DMS79 (cell line): Measurements from ENCODE around the gene SCEL.

Experiments used
- DNase-seq: peaks from one replicate; lab custom pipeline; 2025; lab: John Stamatoyannopoulos, UW

The SCEL gene

DNA sequence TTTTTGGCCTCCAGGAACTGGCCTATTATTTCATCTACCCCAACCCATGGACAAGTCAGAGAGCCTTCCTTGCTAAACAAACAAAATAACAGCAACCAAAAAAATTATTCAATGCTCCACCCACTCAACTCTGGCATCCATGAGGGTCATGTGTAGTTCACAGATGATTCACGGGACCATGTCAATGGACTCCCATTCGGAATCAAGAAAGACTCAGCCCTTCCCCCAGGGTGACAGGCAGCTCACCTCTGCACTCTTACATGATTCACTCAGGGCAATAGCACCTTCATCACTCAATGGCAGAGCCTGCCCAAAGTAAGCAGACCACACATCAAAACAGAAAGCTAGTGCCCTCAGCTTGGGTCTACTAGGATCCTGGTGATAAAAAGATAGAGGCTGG, 14.3 kb upstream of the SCEL start:
- no peak for DNase-seq

DNA sequence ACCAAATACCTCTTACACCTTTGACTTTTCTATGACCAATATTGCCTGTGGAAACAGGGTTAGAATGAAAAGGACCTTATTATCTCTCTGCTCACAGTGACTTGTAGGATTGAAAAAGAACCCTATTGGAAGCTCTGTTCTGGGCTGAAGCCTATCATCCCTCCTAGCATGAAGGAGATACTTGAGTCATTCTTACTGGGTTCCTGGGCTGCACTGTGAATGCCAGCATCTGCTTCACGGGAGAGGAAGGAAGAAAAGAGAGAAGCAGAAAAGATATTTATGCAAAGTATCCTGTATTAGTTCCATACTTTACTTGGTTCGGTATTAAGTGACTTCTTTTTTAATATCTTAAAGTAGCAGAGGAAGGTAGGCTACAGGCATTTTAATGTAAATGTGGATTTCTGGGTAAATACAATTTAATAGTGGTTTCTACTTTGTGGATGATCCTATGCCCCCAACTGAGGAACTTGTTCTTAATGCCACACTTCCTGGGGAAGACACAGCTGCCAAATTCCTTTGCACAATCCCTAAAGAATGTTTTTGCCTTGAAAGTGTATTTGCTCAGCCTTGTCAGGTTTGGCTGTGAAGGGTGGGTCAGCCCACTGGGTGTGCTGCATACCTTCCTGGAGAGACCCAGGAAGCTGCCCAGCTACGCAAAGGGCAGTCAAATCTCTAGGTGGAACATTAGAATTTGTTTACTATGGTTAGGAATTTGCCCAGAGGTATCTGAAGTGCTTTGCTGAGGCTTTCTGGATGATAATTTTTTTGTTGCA, 13.7 kb upstream of the SCEL start:
- no peak for DNase-seq

DNA sequence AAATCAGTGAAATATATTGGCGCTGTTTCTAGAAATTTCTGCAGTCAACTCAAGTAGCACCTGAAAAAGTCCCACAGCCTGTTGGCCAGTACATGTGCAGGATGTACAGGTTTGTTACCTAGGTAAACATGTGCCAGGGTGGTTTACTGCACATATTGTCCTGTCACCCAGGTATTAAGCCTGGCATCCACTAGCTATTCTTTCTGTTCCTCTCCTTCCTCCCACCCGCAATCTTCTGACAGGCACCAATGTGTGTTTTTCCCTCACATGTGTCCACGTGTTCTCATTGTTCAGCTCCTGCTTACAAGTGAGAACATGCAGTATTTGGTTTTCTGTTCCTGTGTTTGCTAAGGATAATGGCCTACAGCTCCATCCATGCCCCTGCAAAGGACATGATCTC, 13.1 kb upstream of the SCEL start:
- DNase-seq: no peak

DNA sequence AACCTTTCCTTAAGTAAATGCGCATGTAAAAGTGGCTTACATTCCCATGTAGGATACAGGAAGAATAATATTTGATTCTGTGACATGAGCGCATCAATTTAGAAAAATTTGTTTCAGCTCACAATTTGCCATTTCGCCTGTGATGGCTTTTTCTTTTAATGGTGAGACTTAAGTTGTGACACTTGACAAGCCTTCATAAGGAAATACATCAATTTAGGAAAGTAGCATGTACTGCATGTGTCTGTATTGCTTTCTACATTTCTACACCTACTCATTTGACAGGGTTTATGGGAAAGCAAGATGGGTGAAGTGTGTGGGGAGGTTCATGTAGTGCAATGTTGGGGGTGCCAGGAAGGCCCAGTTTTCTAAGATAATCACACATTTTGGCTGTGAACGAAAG, 12.1 kb upstream of the SCEL start:
- no peak for DNase-seq

DNA sequence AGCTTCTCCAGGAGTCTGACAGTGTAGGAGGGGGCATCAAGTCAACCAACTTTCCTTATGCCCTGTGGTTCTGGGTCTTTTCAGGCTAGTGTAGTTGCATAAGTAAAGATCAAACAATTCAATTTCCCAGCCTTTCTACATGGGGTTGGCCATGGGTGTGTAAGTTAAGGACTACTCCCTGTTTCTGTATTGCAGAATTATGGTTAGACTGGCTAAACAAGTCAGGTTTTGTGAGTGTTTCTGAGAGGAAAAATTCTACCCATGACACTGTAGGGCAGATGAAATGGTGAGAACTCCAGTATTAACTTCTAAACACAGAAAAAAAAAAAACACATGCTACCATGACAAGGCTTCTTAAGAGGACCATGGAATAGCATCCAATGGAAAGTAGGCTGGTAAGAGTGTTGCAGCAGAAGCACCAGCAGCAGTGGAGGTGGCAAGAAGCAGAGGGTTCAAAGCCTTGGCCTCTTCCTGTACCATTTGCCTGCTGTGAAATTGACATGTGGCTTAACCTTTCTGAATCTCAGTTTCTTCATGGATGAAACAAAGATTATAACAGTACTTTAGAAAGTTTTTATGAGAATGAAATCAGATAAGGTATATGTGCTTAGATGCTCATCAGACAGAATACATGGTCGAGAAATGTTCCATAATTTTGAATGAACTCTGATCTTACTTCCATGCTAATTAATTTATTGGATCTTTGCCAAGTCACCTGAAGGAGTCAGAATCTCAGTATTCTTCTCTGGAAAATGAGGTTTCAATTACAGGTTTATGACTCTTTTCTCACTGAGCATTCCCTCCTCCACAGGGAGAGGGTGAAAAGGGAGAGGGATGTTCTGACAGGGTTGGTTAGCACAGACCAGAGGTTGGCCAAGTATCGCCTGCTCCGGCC, 11.4 kb upstream of the SCEL start:
- no peak for DNase-seq

DNA sequence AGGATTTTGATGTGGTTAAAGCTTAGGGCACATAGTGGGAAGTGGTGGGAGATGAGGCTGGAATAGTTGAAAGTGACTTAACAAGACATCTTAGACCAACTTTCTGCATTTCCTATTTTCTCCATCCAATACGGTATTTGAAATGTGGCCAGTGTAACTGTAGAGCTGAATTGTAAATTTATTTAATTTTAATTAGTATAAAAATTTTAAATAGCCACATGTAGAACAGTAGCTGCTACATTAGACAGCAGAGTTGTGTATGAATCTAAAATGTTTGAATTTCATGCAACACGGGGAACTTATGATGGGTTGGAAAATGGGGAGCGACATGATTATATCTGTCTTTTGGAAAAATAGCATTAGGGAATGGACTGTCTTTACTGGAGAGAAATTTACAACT, 7.1 kb upstream of the SCEL start:
- no peak for DNase-seq

DNA sequence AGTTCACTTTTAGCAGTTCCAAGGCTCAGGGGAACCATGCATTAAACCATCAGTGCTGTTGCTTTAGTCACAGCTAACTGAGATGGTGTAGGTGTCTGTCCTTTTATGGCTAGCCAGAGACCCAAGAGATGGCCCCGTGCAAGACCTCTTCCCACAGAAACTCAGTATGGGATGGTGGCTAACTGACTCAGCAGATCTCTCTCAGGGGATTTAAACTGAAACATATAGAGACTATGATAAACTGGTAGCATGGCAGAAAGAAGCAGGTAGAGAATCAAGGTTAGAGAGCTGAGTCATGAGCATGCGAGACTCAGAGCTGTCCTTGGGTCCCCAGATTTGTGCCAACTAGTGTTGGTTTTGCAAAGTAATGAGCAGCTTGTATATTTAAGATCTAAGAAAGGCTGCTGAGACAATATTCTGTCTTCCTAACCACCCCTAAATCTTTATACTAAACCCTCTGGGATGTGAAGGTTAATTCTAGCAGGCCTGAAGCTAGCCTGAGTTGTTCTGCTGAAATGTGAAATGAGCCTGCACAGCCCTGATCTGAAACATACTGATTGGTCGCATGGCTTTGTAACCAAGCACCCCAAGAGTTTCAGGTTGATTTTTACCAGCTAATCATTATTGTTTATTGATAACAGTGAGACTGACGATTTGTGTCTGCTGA, 6.5 kb upstream of the SCEL start:
- DNase-seq: no peak

DNA sequence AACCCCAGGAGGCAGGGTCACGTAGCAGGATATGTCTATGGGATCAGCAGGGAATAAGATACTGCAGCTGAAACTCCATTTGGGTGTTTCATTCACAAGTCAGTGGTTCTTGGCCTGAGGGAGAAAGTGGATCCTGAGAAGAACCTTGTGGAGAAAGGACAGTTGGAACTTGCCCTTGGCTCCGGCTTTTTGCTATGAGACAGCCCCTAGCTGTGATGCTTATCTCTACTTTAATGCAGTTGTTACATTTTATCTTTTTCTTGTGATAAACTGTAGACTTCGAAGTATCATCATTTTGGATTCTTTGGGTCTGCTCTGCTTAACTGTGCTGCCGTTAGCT, 6.0 kb upstream of the SCEL start:
- no peak for DNase-seq

DNA sequence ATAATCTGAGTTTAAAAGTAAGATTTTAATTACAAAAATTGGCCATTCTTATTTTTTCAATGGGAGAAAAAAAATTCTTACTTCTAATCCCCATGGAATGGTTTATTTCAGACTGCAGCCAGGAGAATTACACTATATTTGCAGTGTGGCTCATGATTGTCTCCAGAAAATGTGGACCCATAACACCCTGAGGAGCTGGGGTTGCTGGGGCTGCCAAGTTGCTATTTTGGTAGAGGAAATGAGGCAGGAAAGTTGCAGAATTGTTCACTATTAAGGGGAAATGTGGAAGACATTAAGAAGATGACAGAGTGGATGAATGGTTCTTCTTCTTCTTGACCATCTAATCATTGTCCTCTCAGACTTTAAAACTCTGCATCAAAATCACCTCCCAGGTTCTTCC, 4.6 kb upstream of the SCEL start:
- no peak for DNase-seq

DNA sequence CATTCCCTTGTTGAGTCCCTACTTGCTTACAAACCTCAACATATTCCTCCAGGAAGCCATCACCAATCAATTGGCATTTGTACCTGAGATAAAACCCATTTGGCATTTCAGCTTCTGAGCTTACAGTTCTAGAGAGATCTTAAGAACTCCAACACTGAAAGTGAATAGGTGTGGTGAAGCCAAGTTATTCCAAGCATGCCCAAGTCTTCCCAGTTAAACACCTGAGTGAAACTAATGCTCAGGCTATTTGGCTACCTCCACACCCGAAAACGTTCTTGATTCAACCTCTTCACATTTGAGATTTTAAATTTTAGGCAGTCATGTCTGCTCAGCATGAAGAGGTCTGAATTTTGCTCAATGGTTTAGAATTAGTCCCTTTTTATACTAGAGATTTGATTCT, 2.5 kb upstream of the SCEL start:
- no peak for DNase-seq

DNA sequence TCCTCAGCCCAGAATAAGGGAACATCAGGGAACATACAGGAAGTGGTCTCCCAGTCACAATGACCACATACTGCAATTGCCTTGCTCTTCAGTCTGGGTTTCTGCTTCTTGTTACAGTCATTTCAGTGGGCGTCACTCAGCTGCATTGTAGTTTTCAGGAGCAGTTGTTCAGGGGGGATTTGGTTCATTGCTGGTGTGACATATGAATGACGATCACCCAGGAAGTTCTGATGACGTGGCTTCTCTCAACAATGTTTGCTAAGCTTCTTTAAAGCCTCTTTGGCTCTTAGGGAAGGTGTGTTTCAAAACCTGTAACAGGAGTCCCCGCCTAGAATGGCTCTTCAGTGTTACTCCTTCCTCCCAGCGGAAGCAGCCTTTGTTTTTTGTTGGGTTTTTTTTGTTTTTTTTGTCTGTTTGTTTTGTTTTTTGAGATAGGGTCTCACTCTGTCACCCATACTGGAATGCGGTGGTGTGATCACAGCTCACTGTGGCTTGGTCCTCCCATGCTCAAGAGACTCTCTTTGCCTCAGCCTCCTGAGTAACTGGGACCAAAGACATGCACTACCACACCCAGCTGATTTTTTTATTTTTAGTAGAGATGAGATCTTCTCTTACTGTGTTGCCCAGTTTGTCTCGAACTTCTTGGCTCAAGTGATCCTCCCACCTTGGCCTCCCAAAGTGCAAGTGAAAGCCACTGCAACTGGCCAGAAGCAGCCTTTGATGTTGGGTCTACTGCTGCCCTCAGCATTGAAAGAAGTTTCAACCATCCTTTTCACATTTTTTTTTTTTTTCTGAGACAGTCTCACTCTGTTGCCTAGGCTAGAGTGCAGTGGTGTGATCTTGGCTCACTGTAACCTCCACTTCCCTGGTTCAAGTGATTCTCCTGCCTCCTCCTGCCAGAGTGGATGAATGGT, 1.4 kb upstream of the SCEL start:
- DNase-seq: no peak

DNA sequence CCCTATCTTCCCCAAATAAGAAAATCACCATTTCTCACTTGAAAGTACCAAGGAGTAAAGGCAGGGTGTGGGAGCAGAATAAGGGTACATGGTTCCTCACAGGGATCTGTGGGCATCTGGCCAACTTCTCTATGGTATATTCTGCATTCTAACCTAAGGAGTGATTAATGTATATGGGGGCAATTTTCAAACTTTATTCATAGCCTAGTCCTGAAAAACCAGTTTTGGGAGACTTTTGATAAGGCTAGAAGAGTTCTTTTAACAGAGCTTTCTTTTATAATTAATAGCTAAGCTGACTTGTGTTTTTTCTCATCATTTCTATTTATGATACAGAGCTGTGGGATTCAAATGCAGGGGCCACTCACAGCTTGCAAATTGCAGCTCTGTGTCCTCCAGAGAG, 852 bp downstream of the SCEL start:
- DNase-seq: no peak

DNA sequence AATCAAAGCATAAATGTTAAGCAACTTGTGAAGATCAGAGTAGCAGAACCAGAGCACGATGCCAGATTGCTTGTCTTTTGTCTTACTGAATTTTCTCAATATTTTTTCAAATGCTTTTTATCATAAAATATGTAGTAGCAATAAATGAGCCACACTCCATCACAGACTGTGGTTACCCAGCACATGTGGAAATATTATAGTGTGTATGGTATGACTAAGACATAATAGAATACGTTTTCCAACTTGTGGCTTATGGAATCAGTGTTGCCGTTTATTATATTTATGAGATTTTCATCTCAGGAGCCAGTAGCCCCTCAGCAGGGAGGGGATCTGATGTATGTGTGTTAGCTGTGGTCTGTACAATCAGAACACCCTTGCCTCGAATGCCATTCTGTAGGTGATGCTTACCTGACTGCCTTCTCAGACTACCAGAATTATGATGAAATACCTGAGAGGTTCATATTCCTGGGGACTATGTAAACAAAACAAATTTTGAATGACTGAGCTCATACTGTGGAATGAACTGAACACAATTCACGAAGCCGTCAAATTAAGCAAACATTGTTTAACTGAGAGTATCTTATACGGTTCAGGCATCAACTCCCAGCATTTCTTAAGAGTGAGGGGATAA, 1.9 kb downstream of the SCEL start:
- no peak for DNase-seq

DNA sequence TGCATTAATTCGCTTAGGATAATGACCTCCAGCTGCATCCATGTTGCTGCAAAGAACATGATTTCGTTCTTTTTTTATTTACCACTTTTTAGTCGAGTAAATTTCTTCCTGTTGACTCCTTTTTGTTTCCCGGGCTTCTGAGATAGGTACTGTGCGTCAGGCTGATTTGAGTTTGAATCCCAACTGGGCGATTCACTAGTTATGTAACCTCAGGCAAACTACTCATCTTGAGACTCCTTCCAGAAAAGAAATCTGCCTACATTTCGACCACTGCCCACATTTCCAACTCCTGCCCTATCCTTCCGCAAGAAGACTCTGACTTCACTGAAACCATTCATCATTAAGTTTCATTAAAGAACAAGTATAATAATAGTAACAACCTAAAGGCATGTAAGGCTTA, 8.2 kb downstream of the SCEL start:
- DNase-seq: no peak

DNA sequence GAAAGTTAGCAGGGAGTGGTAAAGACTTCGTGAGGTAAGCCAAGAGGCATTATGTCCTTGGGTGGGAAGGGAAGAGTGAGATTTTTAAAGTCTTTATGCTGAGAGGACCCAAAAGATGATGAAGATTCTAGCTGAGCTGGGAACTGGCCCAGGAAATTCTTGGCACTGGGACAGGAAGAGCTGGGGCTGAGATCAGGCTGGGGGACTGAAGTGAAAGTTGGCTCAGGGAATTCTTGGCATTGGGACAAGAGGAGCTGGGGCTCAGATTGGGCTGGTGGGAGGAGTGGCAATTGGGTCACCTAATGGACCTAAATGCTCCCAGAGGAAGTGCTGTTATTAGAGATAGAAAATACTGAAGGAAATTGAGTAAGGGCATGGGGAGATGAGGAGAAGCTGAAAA, 8.8 kb downstream of the SCEL start:
- no peak for DNase-seq

DNA sequence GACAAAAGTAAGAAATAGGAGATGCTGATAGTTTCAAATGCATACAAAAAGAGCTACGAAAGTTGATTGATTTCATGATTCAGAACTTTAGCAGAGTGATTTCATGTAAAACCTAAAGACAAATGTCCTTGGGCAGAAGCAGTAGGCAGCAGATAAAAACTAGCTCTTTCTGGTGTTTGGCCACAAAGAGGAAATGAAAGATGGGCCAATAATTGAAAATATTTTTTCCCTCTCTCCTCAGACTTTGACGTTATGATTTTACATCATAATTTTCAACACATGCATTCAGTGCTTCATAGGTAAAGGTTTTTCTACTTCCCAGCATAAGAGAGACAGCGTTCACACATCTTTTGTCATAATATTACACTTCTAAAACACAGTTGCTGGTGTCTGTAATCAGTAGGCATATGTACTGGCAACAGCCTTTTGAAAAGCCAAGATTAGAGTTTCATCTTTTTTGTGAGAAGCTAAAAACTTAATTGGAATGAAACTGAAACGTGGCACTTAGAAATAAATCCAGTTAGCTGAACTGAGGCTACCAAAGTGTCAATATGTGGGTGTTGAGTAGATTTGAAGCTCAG, 9.3 kb downstream of the SCEL start:
- no peak for DNase-seq

DNA sequence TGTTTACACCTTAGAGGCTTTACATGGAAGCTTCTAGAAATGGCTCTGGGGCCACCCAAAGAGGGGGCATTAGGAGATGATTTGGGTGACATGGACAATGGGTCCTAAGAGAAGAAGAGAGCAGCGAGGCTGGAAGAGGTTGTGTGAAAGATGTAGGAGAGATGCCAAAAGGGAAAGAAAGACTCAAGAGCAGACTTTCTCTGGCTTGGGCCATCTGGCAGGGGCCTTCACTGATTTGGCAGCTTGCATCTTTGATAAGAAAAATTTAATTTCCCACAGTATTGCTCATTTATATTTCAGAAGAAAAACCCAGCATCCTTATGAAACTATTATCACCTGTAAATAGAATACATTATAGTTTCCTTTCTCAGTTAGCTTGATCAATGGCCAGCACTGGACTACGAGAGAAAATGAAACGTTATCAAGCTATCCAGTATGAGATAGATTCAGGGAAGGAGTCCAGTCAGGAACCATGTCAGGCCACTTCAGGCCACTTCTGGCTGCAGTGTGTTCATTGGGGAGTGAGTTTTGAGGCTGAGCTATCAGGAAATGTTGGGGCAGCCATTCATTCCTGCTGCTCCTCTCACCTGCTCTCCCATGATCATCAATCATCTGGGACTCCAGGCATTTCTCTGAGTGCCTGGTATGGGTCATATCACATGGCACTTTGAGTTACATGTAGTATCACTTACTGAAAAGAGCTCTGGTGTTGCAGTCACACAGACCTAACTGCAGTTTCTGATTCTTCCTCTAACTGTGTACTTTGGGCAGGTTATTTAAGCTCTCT, 10.3 kb downstream of the SCEL start:
- DNase-seq: no peak

DNA sequence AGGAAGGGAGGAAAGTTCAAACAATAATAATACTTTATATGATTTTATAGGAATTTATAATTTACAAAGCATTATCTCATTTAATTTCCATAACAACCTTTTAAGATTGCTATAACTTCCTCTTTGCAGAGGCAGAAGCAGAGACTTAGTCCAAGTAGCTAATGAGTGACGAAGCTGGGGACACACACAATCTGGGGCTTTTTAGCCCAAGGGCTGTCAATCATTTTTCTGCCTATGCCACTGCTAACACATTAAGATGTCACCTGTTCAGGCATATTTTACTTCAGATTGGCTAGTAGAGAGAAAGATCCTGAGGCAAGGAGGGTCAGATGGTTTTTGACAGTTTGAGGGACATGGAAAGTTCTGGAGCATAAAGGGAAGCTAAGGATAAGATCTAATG, 12.6 kb downstream of the SCEL start:
- no peak for DNase-seq

DNA sequence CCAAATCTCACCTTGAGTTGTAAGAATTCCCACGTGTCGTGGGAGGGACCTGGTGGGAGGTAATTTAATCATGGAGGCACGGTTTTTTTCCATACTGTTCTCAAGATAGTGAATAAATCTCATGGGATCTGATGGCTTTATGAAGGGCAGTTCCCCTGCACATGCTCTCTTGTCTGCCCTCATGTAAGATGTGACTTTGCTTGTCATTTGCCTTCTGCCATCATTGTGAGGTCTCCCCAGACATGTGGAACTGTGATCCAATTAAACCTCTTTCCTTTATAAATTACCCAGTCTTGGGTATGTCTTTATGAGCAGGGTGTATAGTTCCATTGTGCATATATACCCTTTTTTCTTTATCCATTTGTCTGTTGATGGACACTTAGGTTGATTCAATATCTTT, 13.1 kb downstream of the SCEL start:
- DNase-seq: no peak

DNA sequence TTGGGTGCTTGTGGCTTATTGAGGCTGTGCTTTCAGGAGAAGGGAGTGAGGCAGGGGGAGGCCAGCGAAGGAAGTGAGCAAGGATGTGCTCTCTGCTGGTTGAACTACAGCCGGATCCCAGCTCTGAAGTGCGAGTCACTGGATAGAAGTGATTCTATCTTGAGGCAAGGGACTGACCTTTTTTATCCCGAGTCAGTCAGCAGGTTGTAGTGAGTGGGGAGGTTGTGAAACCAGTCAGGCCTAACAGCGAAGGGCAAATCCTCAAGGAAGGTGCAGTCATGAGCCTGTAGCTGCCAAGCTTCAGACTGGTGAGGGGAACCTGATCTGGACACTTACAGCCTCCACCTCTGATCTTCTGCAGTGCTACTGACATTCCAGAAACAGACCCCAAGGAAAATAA, 18.6 kb downstream of the SCEL start:
- DNase-seq: no peak
